Heart left ventricle (tissue), 13 donors: ENCODE data around the gene DCTN5.

ENCODE experiments used
- POLR2A ChIP-seq, 2 donors: fragments of 450-650 bp; IDR thresholded peaks; one replicate each; pipeline ENCODE4 v1.6.1; 2017; ENCODE audit warnings: antibody characterized with exemption in 2 of 2, mild to moderate bottlenecking in 2 of 2, moderate library complexity in 2 of 2
- TF ChIP-seq, protein P1 (sequence below), 12 donors: fragments of 200-600 bp; sonication (generic) in 4 of 12; IDR thresholded peaks; one replicate each; pipeline versions ENCODE4 v1.5.0 to v1.8.0; 2018 to 2022; ENCODE audit warnings: antibody characterized with exemption in 12 of 12, mild to moderate bottlenecking in 5 of 12
- donor health status: ischemic (EF 13 %, LVEDD 7.1; RV severe dilation, severe dysfunction).
- donor health status: DM: no; HTN: yes; CAD: no.
- donor health status: DM: no; HTN: no; CAD: no.
- donor health status: ischemic (EF 25% LVEDD 6.9; RV normal size, moderate dysfunction).
- donor health status: ischemic (EF 25% LVEDD 5.7; RV mildly dilated, moderate dysfunction).
- donor health status: ischemic (EF 35%, LVEDD 5.7; RV mildly dilated, moderate dysfunction).
- donor health status: nonischemic (EF 11% LVEDD 7.7; RV severe dilation, severe dysfunction).
- donor health status: DM: yes; HTN: yes; CAD: no.
- donor health status: PGD.
- donor health status: ischemic (EF 29% LVEDD 5.4; RV normal size, mild dysfunction).
- donor health status: nonischemic (EF 23%, LVEDD 6.1; RV moderate dilation, normal function).

DNA sequence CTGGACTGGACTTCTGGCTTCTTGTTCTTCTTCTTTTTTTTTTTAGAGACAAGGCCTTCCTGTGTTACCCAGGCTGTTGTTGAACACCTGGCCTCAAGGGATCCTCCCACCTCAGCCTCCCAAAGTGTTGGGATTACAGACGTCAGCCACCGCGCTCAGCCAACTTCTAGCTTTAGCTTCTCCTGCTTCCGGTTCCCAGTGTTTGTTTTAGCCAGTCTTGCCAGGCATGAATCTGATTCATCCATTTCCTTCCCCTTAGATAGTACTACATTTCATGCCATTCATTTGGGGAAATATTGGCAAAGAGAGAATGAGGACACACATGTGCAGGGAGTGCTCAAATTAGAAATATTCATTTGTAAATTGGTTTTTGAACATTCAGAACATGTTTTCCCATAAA, 33.1 kb upstream of the DCTN5 start:
- TF ChIP-seq, protein P1, sequence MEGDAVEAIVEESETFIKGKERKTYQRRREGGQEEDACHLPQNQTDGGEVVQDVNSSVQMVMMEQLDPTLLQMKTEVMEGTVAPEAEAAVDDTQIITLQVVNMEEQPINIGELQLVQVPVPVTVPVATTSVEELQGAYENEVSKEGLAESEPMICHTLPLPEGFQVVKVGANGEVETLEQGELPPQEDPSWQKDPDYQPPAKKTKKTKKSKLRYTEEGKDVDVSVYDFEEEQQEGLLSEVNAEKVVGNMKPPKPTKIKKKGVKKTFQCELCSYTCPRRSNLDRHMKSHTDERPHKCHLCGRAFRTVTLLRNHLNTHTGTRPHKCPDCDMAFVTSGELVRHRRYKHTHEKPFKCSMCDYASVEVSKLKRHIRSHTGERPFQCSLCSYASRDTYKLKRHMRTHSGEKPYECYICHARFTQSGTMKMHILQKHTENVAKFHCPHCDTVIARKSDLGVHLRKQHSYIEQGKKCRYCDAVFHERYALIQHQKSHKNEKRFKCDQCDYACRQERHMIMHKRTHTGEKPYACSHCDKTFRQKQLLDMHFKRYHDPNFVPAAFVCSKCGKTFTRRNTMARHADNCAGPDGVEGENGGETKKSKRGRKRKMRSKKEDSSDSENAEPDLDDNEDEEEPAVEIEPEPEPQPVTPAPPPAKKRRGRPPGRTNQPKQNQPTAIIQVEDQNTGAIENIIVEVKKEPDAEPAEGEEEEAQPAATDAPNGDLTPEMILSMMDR (IDR thresholded peaks at IDR 0.05), result no peak
- TF ChIP-seq POLR2A (IDR thresholded peaks at IDR 0.05), result no peak
